Type B pancreatic cell (in vitro differentiated cells): ENCODE data around the gene DNAH17. TPM values are rescaled to one million over a fixed set of nuclear protein-coding genes. Genes with fewer than 3 reads are reported as not detected.
A peak's percentile ranks its signal among the peaks of the same experiment; 100 is the strongest.

Experiments used
- DNase-seq: peaks from one replicate; pipeline ENCODE4 v3.0.0; 2021; ENCODE audit warnings: mixed read lengths; ENCODE audit not compliant: unreplicated experiment; ENCODE audit errors: extremely low spot score
- H3K27ac Mint-ChIP-seq: 2 replicates; pipeline ENCODE4 v1.8.0; 2021; ENCODE audit warnings: mild to moderate bottlenecking, mixed read lengths
- H3K27me3 Mint-ChIP-seq: 2 replicates; pipeline ENCODE4 v1.8.0; 2021; ENCODE audit warnings: mixed read lengths
- H3K36me3 Mint-ChIP-seq: 2 replicates; pipeline ENCODE4 v1.8.0; 2021; ENCODE audit warnings: mixed read lengths
- H3K4me1 Mint-ChIP-seq: one replicate; pipeline ENCODE4 v1.8.0; 2021; ENCODE audit warnings: mixed read lengths; ENCODE audit not compliant: unreplicated experiment
- H3K4me3 Mint-ChIP-seq: 2 replicates; pipeline ENCODE4 v1.8.0; 2021; ENCODE audit warnings: mild to moderate bottlenecking, mixed read lengths
- H3K9me3 Mint-ChIP-seq: 2 replicates; pipeline ENCODE4 v1.8.0; 2021; ENCODE audit warnings: mixed read lengths
- CTCF ChIP-seq: fragments of 200-600 bp; sonication (generic); conservative IDR thresholded peaks from 2 replicates; pipeline ENCODE4 v1.5.0; 2021; ENCODE audit warnings: antibody characterized with exemption, mild to moderate bottlenecking
- total RNA-seq: library from RNA; stranded (reverse); gene quantifications from 2 replicates; pipeline ENCODE4 v1.2.1, GENCODE V29; 2021; ENCODE audit warnings: low replicate concordance

Gene DNAH17
- total RNA-seq, 1 donor from 2014 or later: 0.07 TPM

- H3K27ac Mint-ChIP-seq: no peak overlapping the region
- peaks cover under 1% of the 10 kb centered on the region for H3K27me3 Mint-ChIP-seq
- no peak for DNase-seq
- H3K36me3 Mint-ChIP-seq: no peaks in the 10 kb centered on the region
- H3K4me3 Mint-ChIP-seq: no peak overlapping the region
- no peaks in the 10 kb centered on the region for H3K9me3 Mint-ChIP-seq
- H3K4me1 Mint-ChIP-seq: peaks cover 6% of the 10 kb centered on the region
- TF ChIP-seq CTCF: no peak
These were observed 74.5 kb downstream of the DNAH17 start for GRCh38 chr17:78502611-78503148.

GRCh38 chr17:78501241-78502036, 75.8 kb downstream of the DNAH17 start:
- H3K4me3 Mint-ChIP-seq: no peak overlapping the region
- no peaks in the 10 kb centered on the region for H3K27me3 Mint-ChIP-seq
- no peak for DNase-seq
- no peak overlapping the region for H3K27ac Mint-ChIP-seq
- no peaks in the 10 kb centered on the region for H3K36me3 Mint-ChIP-seq
- no peaks in the 10 kb centered on the region for H3K9me3 Mint-ChIP-seq
- no peak for TF ChIP-seq CTCF
- peaks cover 6% of the 10 kb centered on the region for H3K4me1 Mint-ChIP-seq

- TF ChIP-seq CTCF: no peak
- Mint-ChIP-seq H3K27ac (no peak overlapping the region), H3K9me3 (no peaks in the 10 kb centered on the region), H3K4me1 (peaks cover 6% of the 10 kb centered on the region), H3K27me3 (no peaks in the 10 kb centered on the region), H3K4me3 (no peak overlapping the region), H3K36me3 (no peaks in the 10 kb centered on the region)
- no peak for DNase-seq
These were observed 76.4 kb downstream of the DNAH17 start for GRCh38 chr17:78500806-78501205.

- H3K27ac Mint-ChIP-seq: no peak overlapping the region
- no peaks in the 10 kb centered on the region for H3K27me3 Mint-ChIP-seq
- no peak for TF ChIP-seq CTCF
- peaks cover 6% of the 10 kb centered on the region for H3K4me1 Mint-ChIP-seq
- H3K9me3 Mint-ChIP-seq: no peaks in the 10 kb centered on the region
- H3K36me3 Mint-ChIP-seq: no peaks in the 10 kb centered on the region
- no peak for DNase-seq
- no peak overlapping the region for H3K4me3 Mint-ChIP-seq
These were observed 77.3 kb downstream of the DNAH17 start for GRCh38 chr17:78499715-78500540.

- DNase-seq: no peak
- Mint-ChIP-seq H3K27me3 (no peaks in the 10 kb centered on the region), H3K36me3 (no peaks in the 10 kb centered on the region), H3K4me1 (peaks cover 6% of the 10 kb centered on the region), H3K9me3 (no peaks in the 10 kb centered on the region), H3K27ac (peak overlapping the region; percentile 65), H3K4me3 (no peak overlapping the region)
- TF ChIP-seq CTCF: no peak
These were observed 78.3 kb downstream of the DNAH17 start for GRCh38 chr17:78498848-78499247.
